AG04449 (cell line): ENCODE results near the gene SLC35E3.

Source experiments
- CTCF ChIA-PET: fragments of 350-600 bp; formaldehyde crosslinking; extraction: SDS; loops from one replicate; lab custom pipeline; 2021; ENCODE audit warnings: antibody characterized with exemption; lab: Yijun Ruan, JAX
- POLR2A ChIA-PET: fragments of 400-600, 350-600 bp; formaldehyde crosslinking; extraction: SDS; loops from one replicate; lab custom pipeline; 2020; ENCODE audit warnings: antibody characterized with exemption, inconsistent platforms; lab: Yijun Ruan, JAX
- DNase-seq: peaks from one replicate; pipeline ENCODE4 v3.0.0-alpha.2; 2010; ENCODE audit warnings: low read depth, low spot score
- H3K4me3 ChIP-seq: 2 replicates; pipeline ENCODE4 v1.5.1; 2011; ENCODE audit warnings: low read depth, mild to moderate bottlenecking, control low read depth, low read length
- TF ChIP-seq, protein P1 (sequence below): IDR thresholded peaks from one replicate; pipeline ENCODE4 v1.5.1; 2011; ENCODE audit warnings: mild to moderate bottlenecking, moderate library complexity, low read length, control low read depth, inconsistent platforms; ENCODE audit not compliant: insufficient read depth; ENCODE audit errors: missing control alignments

The SLC35E3 gene

DNA sequence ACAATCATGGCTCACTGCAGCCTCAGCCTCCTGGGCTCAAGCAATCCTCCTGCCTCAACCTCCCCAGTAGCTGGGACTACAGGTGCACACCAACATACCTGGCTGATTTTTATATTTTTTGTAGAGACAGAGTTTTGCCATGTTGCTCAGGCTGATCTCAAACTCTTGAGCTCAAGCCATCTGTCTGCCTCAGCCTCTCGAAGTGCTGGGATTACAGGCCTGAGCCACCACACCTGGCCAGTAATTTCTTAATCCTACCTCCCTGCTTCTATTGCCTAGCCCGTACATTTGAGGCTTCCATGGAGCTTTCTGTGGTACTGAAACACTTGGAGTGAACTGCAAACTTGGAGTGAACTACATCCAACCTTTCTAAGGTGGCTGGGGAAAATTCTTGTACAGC is 20.7 kb downstream of the SLC35E3 start:
- H3K4me3 ChIP-seq, result no peak overlapping the region
- no peak for DNase-seq
- ChIA-PET POLR2A (no interaction called here), CTCF (no interaction called here)
- TF ChIP-seq, protein P1, sequence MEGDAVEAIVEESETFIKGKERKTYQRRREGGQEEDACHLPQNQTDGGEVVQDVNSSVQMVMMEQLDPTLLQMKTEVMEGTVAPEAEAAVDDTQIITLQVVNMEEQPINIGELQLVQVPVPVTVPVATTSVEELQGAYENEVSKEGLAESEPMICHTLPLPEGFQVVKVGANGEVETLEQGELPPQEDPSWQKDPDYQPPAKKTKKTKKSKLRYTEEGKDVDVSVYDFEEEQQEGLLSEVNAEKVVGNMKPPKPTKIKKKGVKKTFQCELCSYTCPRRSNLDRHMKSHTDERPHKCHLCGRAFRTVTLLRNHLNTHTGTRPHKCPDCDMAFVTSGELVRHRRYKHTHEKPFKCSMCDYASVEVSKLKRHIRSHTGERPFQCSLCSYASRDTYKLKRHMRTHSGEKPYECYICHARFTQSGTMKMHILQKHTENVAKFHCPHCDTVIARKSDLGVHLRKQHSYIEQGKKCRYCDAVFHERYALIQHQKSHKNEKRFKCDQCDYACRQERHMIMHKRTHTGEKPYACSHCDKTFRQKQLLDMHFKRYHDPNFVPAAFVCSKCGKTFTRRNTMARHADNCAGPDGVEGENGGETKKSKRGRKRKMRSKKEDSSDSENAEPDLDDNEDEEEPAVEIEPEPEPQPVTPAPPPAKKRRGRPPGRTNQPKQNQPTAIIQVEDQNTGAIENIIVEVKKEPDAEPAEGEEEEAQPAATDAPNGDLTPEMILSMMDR, result no peak

DNA sequence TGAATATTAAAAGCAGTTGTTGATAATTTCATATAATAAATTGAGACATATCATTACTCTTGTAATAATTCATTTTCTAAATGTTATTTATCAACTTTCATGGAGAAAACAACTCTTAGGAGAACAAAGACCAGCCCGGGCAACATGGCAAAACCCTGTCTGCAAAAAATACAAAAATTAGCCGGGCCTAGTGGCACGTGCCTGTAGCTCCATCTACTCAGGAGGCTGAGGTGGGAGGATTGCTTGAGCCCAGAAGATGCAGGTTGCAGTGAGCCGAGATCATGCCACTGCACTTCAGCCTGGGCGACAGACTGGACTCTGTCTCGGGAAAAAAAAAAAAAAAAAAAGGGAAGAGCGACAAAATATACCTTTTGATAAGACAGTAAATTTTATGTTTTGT is 21.2 kb downstream of the SLC35E3 start:
- H3K4me3 ChIP-seq, result no peak overlapping the region
- POLR2A ChIA-PET, result no interaction called here
- CTCF ChIA-PET, result no interaction called here
- TF ChIP-seq, protein P1, result no peak
- no peak for DNase-seq

DNA sequence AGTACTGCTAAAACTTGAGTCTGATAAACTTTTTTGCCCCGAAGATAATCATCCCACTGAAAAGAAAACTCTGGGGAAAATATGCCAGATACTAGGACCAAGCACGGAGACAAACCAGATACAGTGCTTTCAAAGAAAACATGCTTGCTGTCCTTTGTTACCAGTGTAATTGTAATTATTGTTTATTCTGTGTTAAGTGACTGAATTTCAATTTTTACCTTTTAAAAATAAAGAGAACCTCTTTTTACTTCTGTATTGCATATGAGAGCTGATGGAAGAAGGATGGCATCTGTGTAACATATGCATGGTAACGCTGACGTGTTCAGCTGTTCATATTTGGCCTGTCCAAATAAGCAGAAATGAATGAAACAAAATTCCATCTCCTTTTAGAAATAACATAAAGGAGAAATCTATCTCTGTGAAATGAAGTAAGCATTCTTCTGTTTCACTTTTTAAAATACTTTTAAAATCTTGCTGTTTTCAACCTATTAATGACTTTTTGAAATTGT is 22.5 kb downstream of the SLC35E3 start:
- TF ChIP-seq, protein P1, result no peak
- POLR2A ChIA-PET, result no interaction called here
- DNase-seq, result peak; percentile 40
- H3K4me3 ChIP-seq, result no peak overlapping the region
- CTCF ChIA-PET, result no interaction called here

DNA sequence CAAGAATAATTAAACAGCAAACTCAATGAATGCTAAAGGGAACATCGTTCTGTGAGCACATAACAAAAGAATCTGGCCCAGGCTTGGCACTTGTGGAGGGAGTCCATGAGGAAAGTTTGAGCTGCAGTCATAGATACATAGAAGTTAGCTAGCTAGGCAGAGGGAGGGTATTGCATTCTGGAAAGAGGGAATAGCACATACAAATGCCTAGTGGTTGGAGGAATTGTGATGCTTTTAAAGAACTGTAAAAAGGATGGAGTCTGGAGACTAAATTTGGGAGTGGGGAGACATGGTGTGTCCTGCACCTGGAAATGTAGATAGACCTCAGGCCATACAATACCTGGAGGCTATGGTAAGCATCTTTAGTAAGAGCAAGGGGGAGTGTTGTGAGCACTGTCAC is 24.0 kb downstream of the SLC35E3 start:
- TF ChIP-seq, protein P1, result no peak
- CTCF ChIA-PET, result no interaction called here
- no peak for DNase-seq
- H3K4me3 ChIP-seq, result no peak overlapping the region
- POLR2A ChIA-PET, result no interaction called here

DNA sequence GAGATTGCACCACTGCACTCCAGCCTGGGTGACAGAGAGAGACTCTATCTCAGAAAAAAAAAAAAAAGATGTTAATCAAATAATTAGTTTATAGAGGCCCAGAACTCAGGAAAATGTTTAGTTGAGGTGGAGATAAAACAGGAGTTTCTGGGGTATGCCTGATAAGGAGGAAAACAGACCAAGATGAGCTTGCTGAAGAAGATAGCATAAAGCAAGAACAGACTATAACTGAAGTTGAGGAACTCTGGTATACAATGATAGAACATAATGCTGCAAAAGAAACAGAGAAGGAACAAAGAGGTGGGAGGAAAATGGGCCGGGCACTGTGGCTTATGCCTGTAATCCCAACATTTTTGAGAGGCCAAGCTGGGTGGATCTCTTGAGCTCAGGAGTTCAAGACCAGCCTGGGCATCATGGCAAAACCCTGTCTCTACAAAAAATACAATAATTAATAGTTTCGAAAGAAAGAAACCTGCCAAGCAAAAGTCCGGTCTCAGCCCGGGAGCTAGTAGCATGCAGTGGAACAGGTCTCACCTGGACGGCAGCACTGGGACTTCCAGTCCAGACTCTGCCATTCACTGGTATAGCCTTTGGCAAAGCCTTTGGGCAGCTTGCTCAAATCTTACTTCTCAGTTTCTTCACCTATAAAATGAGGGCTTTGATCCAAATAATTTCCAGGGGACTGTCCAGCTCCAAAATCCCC is 25.4 kb downstream of the SLC35E3 start:
- ChIA-PET CTCF (no interaction called here), POLR2A (no interaction called here)
- TF ChIP-seq, protein P1, result no peak
- no peak overlapping the region for H3K4me3 ChIP-seq
- no peak for DNase-seq

DNA sequence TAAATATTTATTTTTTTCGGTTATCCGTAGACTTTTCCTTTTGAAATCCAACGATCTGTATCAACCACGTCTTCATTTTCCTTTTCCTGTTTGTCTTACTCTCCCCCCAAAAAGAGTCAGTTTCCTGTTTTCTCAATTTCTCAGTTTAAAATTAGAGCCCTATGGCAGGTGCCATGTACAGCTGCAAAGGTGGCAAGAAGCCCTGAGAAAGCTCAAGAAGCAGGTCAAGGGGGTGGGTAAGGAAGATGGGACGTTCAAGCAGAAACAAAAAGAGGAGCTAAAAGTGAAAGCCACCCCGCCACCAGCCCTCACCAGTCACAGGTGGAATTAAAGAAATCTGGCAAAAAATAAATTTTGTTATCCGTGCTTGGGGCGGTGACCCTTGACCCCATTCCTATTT is 26.7 kb downstream of the SLC35E3 start:
- no peak overlapping the region for H3K4me3 ChIP-seq
- no peak for DNase-seq
- CTCF ChIA-PET, result no interaction called here
- TF ChIP-seq, protein P1, result no peak
- POLR2A ChIA-PET, result no interaction called here
